ENCODE data around the gene ABCB10. TPM values are rescaled to one million over a fixed set of nuclear protein-coding genes. Genes with fewer than 3 reads are reported as not detected.

The ABCB10 gene
- total and polyA plus RNA-seq, 2 experiments from 2014 or later, result 7.6 to 25.2 TPM

- TF ChIP-seq EZH2phosphoT487 (IDR thresholded peaks at IDR 0.05; ENCODE audit: insufficient read depth, low read depth) (no peak), EZH2 (IDR thresholded peaks at IDR 0.05; ENCODE audit: insufficient read depth, poor library complexity, severe bottlenecking) (no peak)
- DNase-seq, result no peak
- Histone ChIP-seq H3K4me1 (ENCODE audit: insufficient read depth) (peaks cover 5% of the 10 kb centered on the region; the same call in 1 of the 2 replicates), H3K27ac (no peak overlapping the region), H3K4me3 (no peak overlapping the region), H3K9me2 (ENCODE audit: insufficient read depth) (no peaks in the 10 kb centered on the region), H4K20me1 (ENCODE audit: insufficient read depth) (no peaks in the 10 kb centered on the region), H3K4me2 (ENCODE audit: unreplicated experiment) (no peak overlapping the region), H3K27me3 (replicated peaks; ENCODE audit: insufficient read depth) (no peaks in the 10 kb centered on the region), H3K36me3 (ENCODE audit: low read depth) (no peaks in the 10 kb centered on the region; the same call in none of the 2 replicates), H2AFZ (no peak overlapping the region), H3K9ac (no peak overlapping the region), H3K79me2 (ENCODE audit: insufficient read depth) (peaks cover 78% of the 10 kb centered on the region), H3F3A (ENCODE audit: insufficient read depth) (no peaks in the 10 kb centered on the region), H3K9me3 (ENCODE audit: low read depth) (no peaks in the 10 kb centered on the region)
- WGBS, 2 experiments (ENCODE audit: low coverage in 1 of 2, low lambda C conversion rate in 2 of 2, missing lambda C conversion rate in 2 of 2), result 38 to 45% methylated on average over 3 of the region's 3 CpGs
- in situ Hi-C loops (cut with MboI), result no loop called here
Observed at GRCh38 chr1:229550812-229551567, 7.5 kb downstream of the ABCB10 start.

GRCh38 chr1:229547542-229547941 is 11.0 kb downstream of the ABCB10 start:
- Histone ChIP-seq H3K4me3 (no peak overlapping the region), H4K20me1 (ENCODE audit: insufficient read depth) (no peaks in the 10 kb centered on the region), H2AFZ (no peak overlapping the region), H3K9ac (no peak overlapping the region), H3K27ac (no peak overlapping the region), H3K4me2 (ENCODE audit: unreplicated experiment) (no peak overlapping the region), H3K27me3 (replicated peaks; ENCODE audit: insufficient read depth) (no peaks in the 10 kb centered on the region), H3K36me3 (ENCODE audit: low read depth) (peaks cover 5% of the 10 kb centered on the region), H3F3A (ENCODE audit: insufficient read depth) (no peaks in the 10 kb centered on the region), H3K9me3 (ENCODE audit: low read depth) (no peaks in the 10 kb centered on the region), H3K9me2 (ENCODE audit: insufficient read depth) (no peaks in the 10 kb centered on the region), H3K4me1 (ENCODE audit: insufficient read depth) (no peaks in the 10 kb centered on the region), H3K79me2 (ENCODE audit: insufficient read depth) (peaks cover 49% of the 10 kb centered on the region)
- DNase-seq, result peak; percentile 10
- in situ Hi-C loops (cut with MboI), result no loop called here
- no peak for TF ChIP-seq EZH2 (IDR thresholded peaks at IDR 0.05; ENCODE audit: insufficient read depth, poor library complexity, severe bottlenecking)
- no peak for TF ChIP-seq EZH2phosphoT487 (IDR thresholded peaks at IDR 0.05; ENCODE audit: insufficient read depth, low read depth)
- 87 to 89% methylated on average over 7 of the region's 7 CpGs for WGBS, 2 experiments (ENCODE audit: low coverage in 1 of 2, low lambda C conversion rate in 2 of 2, missing lambda C conversion rate in 2 of 2)

- TF ChIP-seq EZH2phosphoT487 (IDR thresholded peaks at IDR 0.05; ENCODE audit: insufficient read depth, low read depth) (no peak), EZH2 (IDR thresholded peaks at IDR 0.05; ENCODE audit: insufficient read depth, poor library complexity, severe bottlenecking) (no peak)
- DNase-seq, result no peak
- Histone ChIP-seq H3K79me2 (ENCODE audit: insufficient read depth) (peaks cover 20% of the 10 kb centered on the region), H3K4me2 (ENCODE audit: unreplicated experiment) (no peak overlapping the region), H3K9ac (no peak overlapping the region), H3F3A (ENCODE audit: insufficient read depth) (no peaks in the 10 kb centered on the region), H4K20me1 (ENCODE audit: insufficient read depth) (no peaks in the 10 kb centered on the region), H3K36me3 (ENCODE audit: low read depth) (peaks cover 16% of the 10 kb centered on the region), H3K27me3 (replicated peaks; ENCODE audit: insufficient read depth) (no peaks in the 10 kb centered on the region), H3K9me2 (ENCODE audit: insufficient read depth) (no peaks in the 10 kb centered on the region), H2AFZ (no peak overlapping the region), H3K4me1 (ENCODE audit: insufficient read depth) (no peaks in the 10 kb centered on the region), H3K4me3 (no peak overlapping the region), H3K9me3 (ENCODE audit: low read depth) (no peaks in the 10 kb centered on the region), H3K27ac (no peak overlapping the region)
- in situ Hi-C loops (cut with MboI), result no loop called here
- WGBS, 2 experiments (ENCODE audit: low coverage in 1 of 2, low lambda C conversion rate in 2 of 2, missing lambda C conversion rate in 2 of 2), result 81 to 83% methylated on average over 1 of the region's 1 CpG
Observed at GRCh38 chr1:229544587-229544986, 13.9 kb downstream of the ABCB10 start.

GRCh38 chr1:229539863-229540506 is 18.5 kb downstream of the ABCB10 start:
- Histone ChIP-seq H3K27me3 (replicated peaks; ENCODE audit: insufficient read depth) (no peaks in the 10 kb centered on the region), H3K4me2 (ENCODE audit: unreplicated experiment) (no peak overlapping the region), H3K9me3 (ENCODE audit: low read depth) (no peaks in the 10 kb centered on the region), H3K9ac (no peak overlapping the region), H3F3A (ENCODE audit: insufficient read depth) (no peaks in the 10 kb centered on the region), H3K4me3 (no peak overlapping the region), H2AFZ (no peak overlapping the region), H3K79me2 (ENCODE audit: insufficient read depth) (0 out of 2 replicates have a peak, but pooled peaks cover 6% of the 10 kb centered on the region), H3K9me2 (ENCODE audit: insufficient read depth) (no peaks in the 10 kb centered on the region), H3K27ac (no peak overlapping the region), H3K4me1 (ENCODE audit: insufficient read depth) (no peaks in the 10 kb centered on the region), H4K20me1 (ENCODE audit: insufficient read depth) (no peaks in the 10 kb centered on the region), H3K36me3 (ENCODE audit: low read depth) (peaks cover 31% of the 10 kb centered on the region; the same call in 1 of the 2 replicates)
- in situ Hi-C loops (cut with MboI), result no loop called here
- no peak for DNase-seq
- TF ChIP-seq EZH2phosphoT487 (IDR thresholded peaks at IDR 0.05; ENCODE audit: insufficient read depth, low read depth), result no peak
- TF ChIP-seq EZH2 (IDR thresholded peaks at IDR 0.05; ENCODE audit: insufficient read depth, poor library complexity, severe bottlenecking), result no peak
- WGBS, 2 experiments (ENCODE audit: low coverage in 1 of 2, low lambda C conversion rate in 2 of 2, missing lambda C conversion rate in 2 of 2), result 98 to 99% methylated on average over 6 of the region's 6 CpGs
